HepG2 (cell line): ENCODE results near the gene DOLK. TPM values are rescaled to one million over a fixed set of nuclear protein-coding genes. Genes with fewer than 3 reads are reported as not detected.

Source experiments
- BATF2 ChIP-seq: sonication (generic); formaldehyde crosslinking; IDR thresholded peaks from 2 replicates; pipeline ENCODE4 v1.8.0; 2022; ENCODE audit warnings: mild to moderate bottlenecking, missing genetic modification reagents, moderate library complexity
- HNRNPLL ChIP-seq: fragments of 200-400 bp; formaldehyde crosslinking; IDR thresholded peaks from 2 replicates; pipeline ENCODE4 v1.6.1; 2017; ENCODE audit warnings: mild to moderate bottlenecking, low read depth, low read length; ENCODE audit not compliant: poor library complexity, severe bottlenecking
- NR3C1 ChIP-seq: sonication (generic); formaldehyde crosslinking; IDR thresholded peaks from 2 replicates; pipeline ENCODE4 v1.4.0; 2020; ENCODE audit warnings: missing genetic modification reagents
- PAF1 ChIP-seq: IDR thresholded peaks from 2 replicates; pipeline ENCODE4 v1.6.1; 2016; ENCODE audit warnings: missing genetic modification reagents, missing compliant biosample characterization
- PAWR ChIP-seq: sonication (generic); formaldehyde crosslinking; IDR thresholded peaks from 2 replicates; pipeline ENCODE4 v1.4.0; 2020; ENCODE audit warnings: missing genetic modification reagents, mild to moderate bottlenecking, borderline replicate concordance
- RCOR2 ChIP-seq: IDR thresholded peaks from 2 replicates; pipeline ENCODE4 v1.6.1; 2016; ENCODE audit warnings: missing biosample characterization, missing genetic modification reagents
- REPIN1 ChIP-seq: sonication (generic); formaldehyde crosslinking; IDR thresholded peaks from 2 replicates; pipeline ENCODE4 v1.8.0; 2022; ENCODE audit warnings: missing genetic modification reagents, low read depth, mild to moderate bottlenecking, borderline replicate concordance
- TCF7L2 ChIP-seq: IDR thresholded peaks from 2 replicates; pipeline ENCODE4 v1.6.1; 2011; ENCODE audit warnings: mild to moderate bottlenecking, low read depth, low read length, moderate library complexity
- TEAD3 ChIP-seq: optimal IDR thresholded peaks from 2 replicates; pipeline ENCODE3; 2016; ENCODE audit warnings: borderline replicate concordance
- TOE1 ChIP-seq: sonication (generic); formaldehyde crosslinking; IDR thresholded peaks from 2 replicates; pipeline ENCODE4 v1.4.0; 2020; ENCODE audit warnings: mild to moderate bottlenecking, missing genetic modification reagents
- ZNF101 ChIP-seq: sonication (generic); formaldehyde crosslinking; IDR thresholded peaks from 2 replicates; pipeline ENCODE4 v1.4.0; 2020; ENCODE audit warnings: mild to moderate bottlenecking, low read depth, missing genetic modification reagents, borderline replicate concordance
- ZNF292 ChIP-seq: sonication (generic); formaldehyde crosslinking; IDR thresholded peaks from 2 replicates; pipeline ENCODE4 v1.8.1; 2022; ENCODE audit warnings: mild to moderate bottlenecking, low read depth, missing genetic modification reagents, borderline replicate concordance
- ZNF577 ChIP-seq: sonication (generic); formaldehyde crosslinking; IDR thresholded peaks from 2 replicates; pipeline ENCODE4 v1.4.0; 2020; ENCODE audit warnings: mild to moderate bottlenecking, low read depth, missing genetic modification reagents, borderline replicate concordance
- ZNF607 ChIP-seq: sonication (generic); formaldehyde crosslinking; IDR thresholded peaks from 2 replicates; pipeline ENCODE4 v1.5.1; 2020; ENCODE audit warnings: missing genetic modification reagents, mild to moderate bottlenecking, borderline replicate concordance
- ZNF790 ChIP-seq: sonication (generic); formaldehyde crosslinking; IDR thresholded peaks from 2 replicates; pipeline ENCODE4 v1.8.0; 2022; ENCODE audit warnings: missing genetic modification reagents, mild to moderate bottlenecking, borderline replicate concordance
- ZNF883 ChIP-seq: sonication (generic); formaldehyde crosslinking; IDR thresholded peaks from 2 replicates; pipeline ENCODE4 v1.5.1; 2020; ENCODE audit warnings: mild to moderate bottlenecking, missing genetic modification reagents; ENCODE audit errors: not compliant biosample characterization
- polyA plus RNA-seq, 8 experiments: library from polyadenylated mRNA; depleted of rRNA in 3 of 8; stranded (reverse) in 7 of 8; unstranded in 1 of 8; fragments of >200 nt; fragmentation: Illumina TruSeq in 4 of 8; extraction: Trizol in 4 of 8; gene quantifications; 2 replicates each; pipeline versions ENCODE4 v1.2.1 to v1.2.3, GENCODE V29; 2011 to 2016; ENCODE audit warnings: low read depth in 4 of 8, missing spikeins in 1 of 8, mixed read lengths in 1 of 8; ENCODE audit not compliant: insufficient read depth in 1 of 8
- total RNA-seq, 5 experiments: library from RNA; depleted of rRNA; stranded (reverse); fragments of >200 nt; fragmentation: Illumina TruSeq; extraction: Trizol; gene quantifications; 2 replicates each; pipeline ENCODE4 v1.2.3, GENCODE V29; 2016; ENCODE audit warnings: low read depth in 1 of 5
- TF ChIP-seq, protein P1 (sequence below): sonication (generic); formaldehyde crosslinking; IDR thresholded peaks from 2 replicates; pipeline ENCODE4 v1.9.0; 2021; ENCODE audit warnings: missing genetic modification reagents, borderline replicate concordance
- TF ChIP-seq, protein P2 (sequence below): sonication (generic); formaldehyde crosslinking; IDR thresholded peaks from 2 replicates; pipeline ENCODE4; 2020; ENCODE audit warnings: missing genetic modification reagents, mild to moderate bottlenecking, borderline replicate concordance
- TF ChIP-seq, protein P3 (sequence below): sonication (generic); formaldehyde crosslinking; IDR thresholded peaks from 2 replicates; pipeline ENCODE4 v1.8.0; 2022; ENCODE audit warnings: mild to moderate bottlenecking, missing genetic modification reagents, borderline replicate concordance

Gene DOLK
- total and polyA plus RNA-seq, 2 of the 13 experiments (the other 11 are each of a cell fraction or from before 2014, with no cell fraction given) = 15.4 to 18.7 TPM

- TF ChIP-seq REPIN1 = no peak
- no peak for TF ChIP-seq ZNF101 (CRISPR knock-in tag)
- TF ChIP-seq ZNF577 = no peak
- no peak for TF ChIP-seq TCF7L2
- no peak for TF ChIP-seq HNRNPLL
- no peak for TF ChIP-seq RCOR2 (CRISPR knock-in tag)
- TF ChIP-seq TEAD3 (CRISPR knock-in tag) = peak; percentile 49
- TF ChIP-seq ZNF790 (CRISPR knock-in tag) = no peak
- TF ChIP-seq NR3C1 (CRISPR knock-in tag) = no peak
- TF ChIP-seq ZNF292 = peak; percentile 72; the same call in 1 of the 2 replicates
- TF ChIP-seq PAWR (CRISPR knock-in tag) = no peak
- TF ChIP-seq, protein P1, sequence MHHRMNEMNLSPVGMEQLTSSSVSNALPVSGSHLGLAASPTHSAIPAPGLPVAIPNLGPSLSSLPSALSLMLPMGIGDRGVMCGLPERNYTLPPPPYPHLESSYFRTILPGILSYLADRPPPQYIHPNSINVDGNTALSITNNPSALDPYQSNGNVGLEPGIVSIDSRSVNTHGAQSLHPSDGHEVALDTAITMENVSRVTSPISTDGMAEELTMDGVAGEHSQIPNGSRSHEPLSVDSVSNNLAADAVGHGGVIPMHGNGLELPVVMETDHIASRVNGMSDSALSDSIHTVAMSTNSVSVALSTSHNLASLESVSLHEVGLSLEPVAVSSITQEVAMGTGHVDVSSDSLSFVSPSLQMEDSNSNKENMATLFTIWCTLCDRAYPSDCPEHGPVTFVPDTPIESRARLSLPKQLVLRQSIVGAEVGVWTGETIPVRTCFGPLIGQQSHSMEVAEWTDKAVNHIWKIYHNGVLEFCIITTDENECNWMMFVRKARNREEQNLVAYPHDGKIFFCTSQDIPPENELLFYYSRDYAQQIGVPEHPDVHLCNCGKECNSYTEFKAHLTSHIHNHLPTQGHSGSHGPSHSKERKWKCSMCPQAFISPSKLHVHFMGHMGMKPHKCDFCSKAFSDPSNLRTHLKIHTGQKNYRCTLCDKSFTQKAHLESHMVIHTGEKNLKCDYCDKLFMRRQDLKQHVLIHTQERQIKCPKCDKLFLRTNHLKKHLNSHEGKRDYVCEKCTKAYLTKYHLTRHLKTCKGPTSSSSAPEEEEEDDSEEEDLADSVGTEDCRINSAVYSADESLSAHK (CRISPR knock-in tag) = no peak
- no peak for TF ChIP-seq BATF2 (CRISPR knock-in tag)
- TF ChIP-seq ZNF883 (CRISPR knock-in tag) = no peak
- no peak for TF ChIP-seq ZNF607 (CRISPR knock-in tag)
- TF ChIP-seq TOE1 (CRISPR knock-in tag) = no peak
- TF ChIP-seq PAF1 (CRISPR knock-in tag) = no peak
- TF ChIP-seq, protein P2, sequence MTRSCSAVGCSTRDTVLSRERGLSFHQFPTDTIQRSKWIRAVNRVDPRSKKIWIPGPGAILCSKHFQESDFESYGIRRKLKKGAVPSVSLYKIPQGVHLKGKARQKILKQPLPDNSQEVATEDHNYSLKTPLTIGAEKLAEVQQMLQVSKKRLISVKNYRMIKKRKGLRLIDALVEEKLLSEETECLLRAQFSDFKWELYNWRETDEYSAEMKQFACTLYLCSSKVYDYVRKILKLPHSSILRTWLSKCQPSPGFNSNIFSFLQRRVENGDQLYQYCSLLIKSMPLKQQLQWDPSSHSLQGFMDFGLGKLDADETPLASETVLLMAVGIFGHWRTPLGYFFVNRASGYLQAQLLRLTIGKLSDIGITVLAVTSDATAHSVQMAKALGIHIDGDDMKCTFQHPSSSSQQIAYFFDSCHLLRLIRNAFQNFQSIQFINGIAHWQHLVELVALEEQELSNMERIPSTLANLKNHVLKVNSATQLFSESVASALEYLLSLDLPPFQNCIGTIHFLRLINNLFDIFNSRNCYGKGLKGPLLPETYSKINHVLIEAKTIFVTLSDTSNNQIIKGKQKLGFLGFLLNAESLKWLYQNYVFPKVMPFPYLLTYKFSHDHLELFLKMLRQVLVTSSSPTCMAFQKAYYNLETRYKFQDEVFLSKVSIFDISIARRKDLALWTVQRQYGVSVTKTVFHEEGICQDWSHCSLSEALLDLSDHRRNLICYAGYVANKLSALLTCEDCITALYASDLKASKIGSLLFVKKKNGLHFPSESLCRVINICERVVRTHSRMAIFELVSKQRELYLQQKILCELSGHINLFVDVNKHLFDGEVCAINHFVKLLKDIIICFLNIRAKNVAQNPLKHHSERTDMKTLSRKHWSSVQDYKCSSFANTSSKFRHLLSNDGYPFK (CRISPR knock-in tag) = 0 out of 2 replicates have a peak, but pooled peaks have one; percentile 46
- TF ChIP-seq, protein P3, sequence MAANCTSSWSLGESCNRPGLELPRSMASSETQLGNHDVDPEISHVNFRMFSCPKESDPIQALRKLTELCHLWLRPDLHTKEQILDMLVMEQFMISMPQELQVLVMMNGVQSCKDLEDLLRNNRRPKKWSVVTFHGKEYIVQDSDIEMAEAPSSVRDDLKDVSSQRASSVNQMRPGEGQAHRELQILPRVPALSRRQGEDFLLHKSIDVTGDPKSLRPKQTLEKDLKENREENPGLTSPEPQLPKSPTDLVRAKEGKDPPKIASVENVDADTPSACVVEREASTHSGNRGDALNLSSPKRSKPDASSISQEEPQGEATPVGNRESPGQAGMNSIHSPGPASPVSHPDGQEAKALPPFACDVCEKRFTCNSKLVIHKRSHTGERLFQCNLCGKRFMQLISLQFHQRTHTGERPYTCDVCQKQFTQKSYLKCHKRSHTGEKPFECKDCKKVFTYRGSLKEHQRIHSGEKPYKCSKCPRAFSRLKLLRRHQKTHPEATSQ = no peak
Observed at GRCh38 chr9:128919402-128920089, 27.9 kb downstream of the DOLK start (continued).
